ES-I3 (cell line): ENCODE results near the gene USF3.

Experiments used
- H3K36me3 ChIP-seq: 2 replicates; pipeline ENCODE4 v1.6.1; 2013; ENCODE audit warnings: mild to moderate bottlenecking, low read length, control low read depth, moderate library complexity; ENCODE audit not compliant: insufficient read depth
- H3K4me1 ChIP-seq: 2 replicates; pipeline ENCODE4 v1.6.1; 2013; ENCODE audit warnings: mild to moderate bottlenecking, control low read depth, low read length; ENCODE audit not compliant: insufficient read depth
- H3K9ac ChIP-seq: 2 replicates; pipeline ENCODE4 v1.6.1; 2013; ENCODE audit warnings: low read depth, mild to moderate bottlenecking, low read length, moderate library complexity
- H3K9me3 ChIP-seq: 2 replicates; pipeline ENCODE4 v1.6.1; 2013; ENCODE audit warnings: mild to moderate bottlenecking, low read length, moderate library complexity; ENCODE audit not compliant: control insufficient read depth, insufficient read depth

The USF3 gene

GRCh38 chr3:113626503-113627371 is 69.7 kb downstream of the USF3 start:
- Histone ChIP-seq H3K9ac (no peak overlapping the region), H3K36me3 (no peaks in the 10 kb centered on the region), H3K4me1 (no peaks in the 10 kb centered on the region), H3K9me3 (no peaks in the 10 kb centered on the region)

- Histone ChIP-seq H3K36me3 (no peaks in the 10 kb centered on the region), H3K9ac (no peak overlapping the region), H3K4me1 (no peaks in the 10 kb centered on the region), H3K9me3 (no peaks in the 10 kb centered on the region)
Measured at GRCh38 chr3:113625834-113626233, 70.6 kb downstream of the USF3 start.

DNA sequence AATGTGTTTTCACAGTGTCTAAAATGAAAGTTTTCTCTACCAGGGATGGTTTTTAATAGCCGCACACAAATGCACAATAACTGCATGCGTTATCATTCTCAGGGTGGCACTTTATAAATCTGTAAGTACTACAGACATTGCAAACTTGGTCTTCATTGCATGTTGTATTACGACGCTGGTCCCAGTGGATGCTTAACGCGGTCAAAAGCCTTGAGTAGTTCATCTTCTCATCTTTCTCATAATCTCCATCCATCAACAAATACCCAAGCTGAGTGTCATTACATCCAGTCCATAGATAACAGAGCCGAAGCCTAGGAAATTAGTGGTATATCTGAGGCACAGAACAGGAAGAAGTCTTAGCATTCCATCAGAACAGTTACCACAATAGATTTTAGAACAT is 72.6 kb downstream of the USF3 start:
- H3K9me3 ChIP-seq: no peaks in the 10 kb centered on the region
- no peaks in the 10 kb centered on the region for H3K36me3 ChIP-seq
- H3K4me1 ChIP-seq: no peaks in the 10 kb centered on the region

GRCh38 chr3:113623324-113623723 is 73.1 kb downstream of the USF3 start:
- H3K9me3 ChIP-seq: no peaks in the 10 kb centered on the region
- H3K4me1 ChIP-seq: no peaks in the 10 kb centered on the region
- no peaks in the 10 kb centered on the region for H3K36me3 ChIP-seq
- H3K9ac ChIP-seq: peak overlapping the region; percentile 27; the same call in 1 of the 2 replicates

More for the DNA sequence above, 72.6 kb downstream of the USF3 start:
- H3K9ac ChIP-seq: no peak overlapping the region

DNA sequence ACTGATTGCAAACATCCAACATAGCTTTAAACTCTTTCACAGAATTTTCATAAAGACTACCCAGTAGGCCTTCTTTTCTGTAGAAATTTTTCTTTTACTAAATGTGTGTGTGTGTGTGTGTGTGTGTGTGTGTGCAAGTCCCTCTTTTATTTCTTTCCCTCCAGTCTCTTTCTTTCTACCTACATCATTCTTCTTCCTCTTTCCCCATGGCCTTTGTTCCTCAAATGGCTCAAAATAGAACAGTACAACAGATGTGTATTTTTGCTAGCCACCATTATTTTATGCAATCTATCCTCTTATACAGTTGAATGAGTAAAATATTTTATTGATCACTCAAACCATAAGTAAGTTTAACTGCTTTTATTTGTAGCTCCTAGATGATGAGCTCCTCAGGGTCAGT is 76.4 kb downstream of the USF3 start:
- H3K9me3 ChIP-seq: no peaks in the 10 kb centered on the region
- no peak overlapping the region for H3K9ac ChIP-seq
- no peaks in the 10 kb centered on the region for H3K4me1 ChIP-seq
- H3K36me3 ChIP-seq: no peaks in the 10 kb centered on the region

GRCh38 chr3:113617726-113618125 is 78.7 kb downstream of the USF3 start:
- no peak overlapping the region for H3K9ac ChIP-seq
- H3K4me1 ChIP-seq: no peaks in the 10 kb centered on the region
- H3K9me3 ChIP-seq: no peaks in the 10 kb centered on the region
- no peaks in the 10 kb centered on the region for H3K36me3 ChIP-seq

DNA sequence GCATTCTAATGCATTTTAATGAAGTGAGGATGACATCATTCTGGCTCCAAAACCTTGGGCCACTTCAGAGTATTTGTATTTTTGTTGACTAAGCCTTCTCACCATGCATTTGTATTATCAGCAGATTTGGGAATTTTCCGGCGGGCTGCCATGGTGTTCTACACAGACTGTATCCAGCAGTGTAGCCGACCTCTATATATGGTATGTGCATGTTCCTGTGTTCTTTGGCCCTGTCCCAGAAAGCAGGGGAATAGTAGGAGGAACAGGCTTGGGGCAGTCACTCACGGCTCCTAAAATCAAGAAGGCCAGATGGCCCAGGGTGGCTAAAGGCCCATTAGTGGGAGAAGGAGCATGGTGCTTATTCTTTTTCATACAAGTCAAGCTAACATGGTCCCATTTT is 80.5 kb downstream of the USF3 start:
- no peaks in the 10 kb centered on the region for H3K36me3 ChIP-seq
- no peaks in the 10 kb centered on the region for H3K9me3 ChIP-seq
- H3K4me1 ChIP-seq: no peaks in the 10 kb centered on the region
- no peak overlapping the region for H3K9ac ChIP-seq

- H3K36me3 ChIP-seq: no peaks in the 10 kb centered on the region
- H3K4me1 ChIP-seq: no peaks in the 10 kb centered on the region
- H3K9me3 ChIP-seq: no peaks in the 10 kb centered on the region
- no peak overlapping the region for H3K9ac ChIP-seq
Measured at GRCh38 chr3:113614402-113614801, 82.0 kb downstream of the USF3 start.

GRCh38 chr3:113607219-113607596 is 89.2 kb downstream of the USF3 start:
- Histone ChIP-seq H3K36me3 (no peaks in the 10 kb centered on the region), H3K4me1 (peaks cover 27% of the 10 kb centered on the region), H3K9ac (no peak overlapping the region), H3K9me3 (no peaks in the 10 kb centered on the region)

DNA sequence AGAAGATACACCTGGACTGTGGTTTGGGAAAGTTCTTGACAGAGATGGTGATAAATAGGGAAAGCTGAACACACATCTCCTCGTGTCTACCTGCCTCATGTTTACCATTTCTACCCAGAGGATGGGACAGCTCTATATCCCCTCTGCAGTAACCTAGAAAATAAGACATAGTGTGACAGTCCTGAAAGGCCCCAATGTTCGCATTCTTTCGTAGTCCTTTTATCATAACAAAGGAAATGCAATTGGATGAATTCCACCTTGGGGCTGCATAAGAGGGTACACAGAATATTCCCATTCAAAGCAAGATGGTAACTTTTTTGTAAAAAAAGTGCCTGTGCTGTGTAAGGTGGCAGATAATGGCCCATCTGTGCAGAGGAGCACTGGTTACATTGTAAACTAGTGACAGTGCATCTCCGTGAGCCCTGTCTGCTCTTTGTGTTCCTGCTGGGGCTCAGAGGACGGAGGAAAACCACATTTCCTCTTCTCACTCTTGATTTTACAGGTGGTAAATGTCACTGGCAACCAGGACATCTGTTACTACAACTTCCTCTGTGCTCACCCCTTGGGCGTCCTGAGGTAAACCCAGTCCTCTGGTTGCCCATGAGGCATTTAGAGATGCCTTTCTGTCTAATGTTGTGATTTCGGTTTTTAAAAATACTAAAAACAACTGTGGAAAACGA is 89.8 kb downstream of the USF3 start:
- Histone ChIP-seq H3K36me3 (no peaks in the 10 kb centered on the region), H3K4me1 (peaks cover 27% of the 10 kb centered on the region), H3K9me3 (no peaks in the 10 kb centered on the region), H3K9ac (no peak overlapping the region)

- H3K4me1 ChIP-seq: peaks cover 25% of the 10 kb centered on the region
- no peaks in the 10 kb centered on the region for H3K9me3 ChIP-seq
- H3K9ac ChIP-seq: no peak overlapping the region
- no peaks in the 10 kb centered on the region for H3K36me3 ChIP-seq
Measured at GRCh38 chr3:113602836-113603235, 93.6 kb downstream of the USF3 start.

DNA sequence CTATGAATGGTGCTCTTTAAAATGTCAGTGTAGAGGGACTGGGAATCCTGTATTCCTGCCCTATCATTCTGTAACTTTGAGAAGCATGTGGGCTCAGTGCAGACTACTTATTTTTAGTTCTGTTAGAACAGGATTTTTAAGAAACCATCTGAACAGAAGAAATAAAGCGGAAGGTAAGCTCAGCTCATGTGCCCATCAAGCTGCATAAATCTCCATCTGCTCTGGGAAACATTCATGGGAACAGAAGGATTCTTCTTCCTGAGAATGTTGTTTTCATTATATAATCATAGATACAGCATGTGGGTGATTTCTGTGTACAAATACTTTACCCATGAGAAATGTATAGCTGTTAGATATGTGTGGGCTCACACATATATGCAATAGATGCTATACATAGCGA is 94.2 kb downstream of the USF3 start:
- no peaks in the 10 kb centered on the region for H3K9me3 ChIP-seq
- H3K4me1 ChIP-seq: peaks cover 20% of the 10 kb centered on the region
- H3K36me3 ChIP-seq: no peaks in the 10 kb centered on the region
- no peak overlapping the region for H3K9ac ChIP-seq

DNA sequence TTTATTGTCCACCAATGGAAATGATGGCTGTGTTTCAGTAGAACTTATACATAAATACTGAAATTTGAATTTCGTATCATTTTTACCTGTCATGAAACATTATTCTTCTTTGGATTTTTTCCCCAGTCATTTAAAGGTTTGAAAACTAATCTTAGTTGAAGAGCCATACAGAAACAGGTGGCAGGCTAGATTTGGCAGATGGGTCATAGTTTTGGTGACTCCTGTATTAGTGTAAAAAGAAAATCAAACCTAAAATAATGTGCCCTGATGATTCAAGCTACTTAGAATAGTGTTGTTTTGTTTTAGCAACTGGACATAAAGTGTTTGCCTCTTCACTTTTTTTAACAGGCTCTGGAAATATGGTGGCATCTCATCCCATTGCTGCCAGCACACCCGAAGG is 95.2 kb downstream of the USF3 start:
- H3K4me1 ChIP-seq: peaks cover 9% of the 10 kb centered on the region
- H3K36me3 ChIP-seq: no peaks in the 10 kb centered on the region
- no peaks in the 10 kb centered on the region for H3K9me3 ChIP-seq
- H3K9ac ChIP-seq: no peak overlapping the region

DNA sequence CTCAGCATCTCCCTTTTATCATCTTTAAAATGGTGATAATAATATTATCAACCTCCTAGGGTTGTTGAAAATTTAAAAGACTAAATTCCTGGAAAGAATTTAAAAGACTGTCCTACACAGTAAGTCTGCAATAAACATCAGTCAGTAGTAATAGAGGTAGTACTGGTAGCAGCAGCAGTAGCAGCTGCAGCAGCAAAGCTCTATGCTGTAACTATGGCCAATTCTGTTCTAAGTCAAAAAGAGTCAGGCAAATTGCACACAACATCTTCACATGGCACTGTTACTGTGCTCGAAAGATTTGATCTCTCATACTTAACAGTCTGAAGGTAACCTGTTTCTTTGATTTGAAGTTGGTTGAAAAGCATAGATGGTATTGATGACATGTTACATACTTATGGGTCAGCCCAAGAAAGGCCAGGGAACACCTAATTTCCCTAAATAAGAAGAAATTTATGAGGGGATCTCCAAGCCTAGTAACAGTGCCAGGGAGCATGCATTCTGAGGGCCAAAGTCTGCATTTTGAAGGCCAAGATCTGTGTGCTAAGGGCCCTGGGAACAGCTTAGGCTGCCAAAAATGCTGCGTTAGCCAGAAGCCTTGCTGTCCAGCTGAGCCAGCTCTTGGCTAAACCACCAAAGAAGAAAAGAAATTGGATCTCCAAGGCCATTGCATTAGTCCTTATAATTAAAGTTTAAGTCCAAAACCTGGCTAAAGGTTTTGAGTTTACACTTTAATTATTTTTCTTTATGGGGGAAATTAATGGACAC is 95.8 kb downstream of the USF3 start:
- Histone ChIP-seq H3K36me3 (no peaks in the 10 kb centered on the region), H3K9ac (no peak overlapping the region), H3K4me1 (0 out of 2 replicates have a peak, but pooled peaks cover 7% of the 10 kb centered on the region), H3K9me3 (no peaks in the 10 kb centered on the region)
